Parathyroid adenoma (tissue), 2 donors: Measurements from ENCODE around the gene ACTN4.
"Not testable (repeated sequence)": the region's sequence is repeated elsewhere in the genome, so short reads cannot be mapped to it uniquely, and the experiment has no call there.

ENCODE experiments used
- H2AFZ ChIP-seq: fragments of 300-600 bp; sonication (generic); one replicate; pipeline ENCODE4 v1.7.0; 2017; ENCODE audit warnings: antibody characterized with exemption, mild to moderate bottlenecking
- H3K27ac ChIP-seq: fragments of 300-600 bp; sonication (generic); one replicate; pipeline ENCODE4 v1.7.0; 2017
- H3K27me3 ChIP-seq: fragments of 300-600 bp; sonication (generic); one replicate; pipeline ENCODE4 v1.7.0; 2017; ENCODE audit warnings: low read length; ENCODE audit not compliant: control insufficient read depth, insufficient read depth
- H3K36me3 ChIP-seq: fragments of 300-600 bp; sonication (generic); one replicate; pipeline ENCODE4 v1.7.0; 2017; ENCODE audit warnings: low read length; ENCODE audit not compliant: control insufficient read depth, insufficient read depth
- H3K4me1 ChIP-seq: fragments of 300-600 bp; sonication (generic); one replicate; pipeline ENCODE4 v1.7.0; 2017; ENCODE audit warnings: control low read depth
- H3K4me2 ChIP-seq: fragments of 300-600 bp; sonication (generic); one replicate; pipeline ENCODE4 v1.7.0; 2017; ENCODE audit warnings: low read length
- H3K4me3 ChIP-seq: fragments of 300-600 bp; sonication (generic); one replicate; pipeline ENCODE4 v1.7.0; 2017; ENCODE audit warnings: low read depth, low read length
- H3K79me2 ChIP-seq: fragments of 300-600 bp; sonication (generic); one replicate; pipeline ENCODE4 v1.7.0; 2017; ENCODE audit warnings: control low read depth
- H3K9ac ChIP-seq: fragments of 300-600 bp; sonication (generic); one replicate; pipeline ENCODE4 v1.7.0; 2017; ENCODE audit warnings: mild to moderate bottlenecking
- H3K9me3 ChIP-seq: fragments of 300-600 bp; sonication (generic); one replicate; pipeline ENCODE4 v1.7.0; 2017; ENCODE audit warnings: low read length; ENCODE audit not compliant: control insufficient read depth
- TF ChIP-seq, protein P1 (sequence below): fragments of 300-600 bp; sonication (generic); IDR thresholded peaks from one replicate; pipeline ENCODE4 v1.7.0; 2017; ENCODE audit warnings: antibody characterized with exemption, mild to moderate bottlenecking
- donor health status: primary hyperparathyroidism.

Gene ACTN4

DNA sequence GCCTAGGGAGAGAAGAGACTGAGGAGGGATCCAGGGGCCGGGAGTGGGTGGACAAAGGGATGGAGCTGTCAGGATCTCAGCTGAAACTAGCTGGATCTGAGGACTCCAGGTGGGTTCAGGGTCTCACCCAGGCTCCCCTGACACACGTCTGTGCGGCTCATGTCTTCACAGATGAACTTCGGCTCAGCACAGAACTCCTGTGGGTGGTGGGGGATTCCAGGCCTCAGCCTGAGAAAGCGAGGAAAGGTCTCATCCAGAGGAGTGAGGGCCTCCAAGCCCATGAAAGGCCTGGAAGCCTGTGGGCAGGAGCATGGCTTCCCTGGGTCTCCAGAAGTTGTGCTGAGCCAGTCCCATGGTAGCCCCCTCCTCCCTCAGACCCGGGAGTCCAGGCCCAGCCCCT, 95.5 kb downstream of the ACTN4 start:
- Histone ChIP-seq H3K4me1 (no peaks in the 10 kb centered on the region), H3K27ac (no peak overlapping the region), H3K9me3 (no peaks in the 10 kb centered on the region), H2AFZ (no peak overlapping the region), H3K79me2 (no peaks in the 10 kb centered on the region), H3K36me3 (no peaks in the 10 kb centered on the region), H3K27me3 (no peaks in the 10 kb centered on the region), H3K9ac (no peak overlapping the region), H3K4me3 (no peak overlapping the region), H3K4me2 (no peak overlapping the region)
- TF ChIP-seq, protein P1, sequence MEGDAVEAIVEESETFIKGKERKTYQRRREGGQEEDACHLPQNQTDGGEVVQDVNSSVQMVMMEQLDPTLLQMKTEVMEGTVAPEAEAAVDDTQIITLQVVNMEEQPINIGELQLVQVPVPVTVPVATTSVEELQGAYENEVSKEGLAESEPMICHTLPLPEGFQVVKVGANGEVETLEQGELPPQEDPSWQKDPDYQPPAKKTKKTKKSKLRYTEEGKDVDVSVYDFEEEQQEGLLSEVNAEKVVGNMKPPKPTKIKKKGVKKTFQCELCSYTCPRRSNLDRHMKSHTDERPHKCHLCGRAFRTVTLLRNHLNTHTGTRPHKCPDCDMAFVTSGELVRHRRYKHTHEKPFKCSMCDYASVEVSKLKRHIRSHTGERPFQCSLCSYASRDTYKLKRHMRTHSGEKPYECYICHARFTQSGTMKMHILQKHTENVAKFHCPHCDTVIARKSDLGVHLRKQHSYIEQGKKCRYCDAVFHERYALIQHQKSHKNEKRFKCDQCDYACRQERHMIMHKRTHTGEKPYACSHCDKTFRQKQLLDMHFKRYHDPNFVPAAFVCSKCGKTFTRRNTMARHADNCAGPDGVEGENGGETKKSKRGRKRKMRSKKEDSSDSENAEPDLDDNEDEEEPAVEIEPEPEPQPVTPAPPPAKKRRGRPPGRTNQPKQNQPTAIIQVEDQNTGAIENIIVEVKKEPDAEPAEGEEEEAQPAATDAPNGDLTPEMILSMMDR, result no peak

DNA sequence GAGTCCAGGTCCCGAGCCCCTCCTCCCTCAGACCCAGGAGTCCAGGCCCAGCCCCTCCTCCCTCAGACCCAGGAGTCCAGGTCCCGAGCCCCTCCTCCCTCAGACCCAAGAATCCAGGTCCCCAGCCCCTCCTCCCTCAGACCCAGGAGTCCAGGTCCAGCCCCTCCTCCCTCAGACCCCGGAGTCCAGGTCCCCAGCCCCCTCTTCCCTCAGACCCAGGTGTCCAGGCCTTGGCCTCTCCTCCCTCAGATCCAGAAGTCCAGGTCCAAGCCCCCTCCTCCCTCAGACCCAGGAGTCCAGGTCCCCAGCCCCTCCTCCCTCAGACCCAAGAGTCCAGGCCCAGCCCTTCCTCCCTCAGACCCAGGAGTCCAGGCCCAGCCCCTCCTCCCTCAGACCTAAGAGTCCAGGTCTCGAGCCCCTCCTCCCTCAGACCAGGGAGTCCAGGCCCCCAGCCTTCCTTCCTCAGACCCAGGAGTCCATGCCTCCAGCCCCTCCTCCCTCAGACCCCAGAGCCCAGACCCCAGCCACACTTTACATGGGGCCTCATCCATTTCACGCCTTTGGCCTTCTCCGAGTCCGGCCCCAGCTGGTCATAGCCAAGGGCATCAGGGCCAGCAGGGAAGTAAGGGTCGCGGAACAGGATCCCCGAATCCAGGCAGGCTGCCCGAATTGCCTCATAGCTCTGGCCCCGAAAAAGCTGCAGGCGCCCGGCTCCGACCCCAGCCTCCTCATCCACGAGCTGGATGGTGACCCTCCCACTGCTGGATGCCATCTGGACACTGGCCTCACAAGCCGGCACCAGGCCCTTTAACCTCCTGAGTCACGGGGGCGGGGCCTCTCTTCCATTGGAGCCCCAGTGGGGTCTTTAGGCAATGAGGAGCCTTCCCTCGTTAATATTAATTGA, 96.2 kb downstream of the ACTN4 start:
- TF ChIP-seq, protein P1, result no peak
- Histone ChIP-seq H3K9ac (no peak overlapping the region), H3K79me2 (no peaks in the 10 kb centered on the region), H3K4me1 (no peaks in the 10 kb centered on the region), H3K9me3 (no peaks in the 10 kb centered on the region), H3K27ac (no peak overlapping the region), H3K27me3 (no peaks in the 10 kb centered on the region), H3K4me2 (no peak overlapping the region), H3K4me3 (no peak overlapping the region), H3K36me3 (no peaks in the 10 kb centered on the region), H2AFZ (no peak overlapping the region)

DNA sequence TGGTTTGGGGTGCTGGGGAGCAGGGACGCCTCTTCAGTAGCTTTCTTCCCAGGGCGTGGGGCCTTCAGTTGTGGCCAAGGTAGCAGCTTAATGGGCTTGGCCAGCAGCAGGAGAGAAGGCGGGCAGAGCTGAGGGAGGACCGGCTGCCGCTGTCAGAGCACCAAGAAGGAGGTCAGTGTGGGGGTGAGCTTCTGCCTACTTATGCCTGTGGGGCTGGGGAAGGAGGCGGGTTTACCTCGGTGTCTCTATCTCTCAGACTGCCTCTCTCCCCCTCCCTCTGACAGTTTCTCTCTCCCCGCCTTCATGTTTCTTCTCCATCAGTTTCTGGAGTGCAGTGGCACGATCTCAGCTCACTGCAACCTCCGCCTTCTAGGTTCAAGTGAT, 96.8 kb downstream of the ACTN4 start, which contains the start of gene CAPN12:
CAPN12 (minus strand) TSS at position 177 of the 384 bp plus-strand sequence. CDS start 309 bp downstream, outside the sequence.
- TF ChIP-seq, protein P1, result no peak
- Histone ChIP-seq H3K4me3 (no peak within 1 kb of the TSS), H3K27me3 (no peaks in the 10 kb centered on the region), H3K27ac (no peak within 1 kb of the TSS), H3K36me3 (no peaks in the 10 kb centered on the region), H3K4me2 (no peak within 1 kb of the TSS), H3K9ac (no peak within 1 kb of the TSS), H2AFZ (no peak within 1 kb of the TSS), H3K4me1 (no peaks in the 10 kb centered on the region), H3K9me3 (no peaks in the 10 kb centered on the region), H3K79me2 (no peaks in the 10 kb centered on the region)

DNA sequence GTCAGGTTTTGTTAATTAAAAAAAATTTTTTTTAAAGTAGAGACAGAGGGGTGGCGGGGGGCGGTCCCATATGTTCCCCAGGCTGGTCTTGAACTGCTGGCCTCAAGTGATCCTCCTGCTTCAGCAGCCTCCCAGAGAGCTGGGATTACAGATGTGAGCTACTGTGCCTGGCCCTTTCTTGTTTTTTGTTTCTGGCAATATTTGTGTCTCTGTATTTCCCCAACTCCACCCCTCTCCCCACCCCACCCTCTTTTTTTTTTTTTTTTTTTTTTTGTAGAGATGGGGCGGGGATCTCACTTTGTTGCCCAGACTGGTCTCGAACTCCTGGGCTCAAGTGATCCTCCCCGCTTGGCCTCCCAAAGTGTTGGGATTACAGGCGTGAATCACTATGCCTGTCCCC, 97.4 kb downstream of the ACTN4 start:
- H3K4me3 ChIP-seq, result no peak overlapping the region
- H3K27ac ChIP-seq, result no peak overlapping the region
- H3K4me1 ChIP-seq, result no peaks in the 10 kb centered on the region
- no peaks in the 10 kb centered on the region for H3K36me3 ChIP-seq
- H3K79me2 ChIP-seq, result no peaks in the 10 kb centered on the region
- H3K4me2 ChIP-seq, result no peak overlapping the region
- H3K9me3 ChIP-seq, result no peaks in the 10 kb centered on the region
- TF ChIP-seq, protein P1, result no peak
- H3K27me3 ChIP-seq, result no peaks in the 10 kb centered on the region
- H2AFZ ChIP-seq, result no peak overlapping the region
- H3K9ac ChIP-seq, result no peak overlapping the region

DNA sequence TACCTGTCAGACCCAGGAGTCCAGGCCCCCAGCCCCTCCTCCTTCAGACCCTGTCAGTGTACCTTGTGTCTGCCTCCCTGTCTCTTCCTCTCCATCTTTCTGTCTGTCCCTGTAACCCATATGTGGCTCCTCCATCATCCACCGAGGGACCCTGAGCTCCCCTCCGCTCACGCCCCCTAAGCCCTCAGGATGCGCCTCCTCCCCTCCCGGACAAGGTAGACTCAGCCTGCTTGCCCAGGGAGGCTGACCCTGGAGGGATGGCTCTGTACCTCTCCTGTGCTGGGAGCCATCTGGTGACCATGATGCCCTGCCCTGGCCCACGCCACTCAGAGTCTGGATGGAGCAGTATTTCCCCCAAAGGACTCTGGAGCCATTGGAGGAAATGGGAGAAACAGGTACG, 97.9 kb downstream of the ACTN4 start:
- H3K4me1 ChIP-seq, result no peaks in the 10 kb centered on the region
- no peaks in the 10 kb centered on the region for H3K36me3 ChIP-seq
- H3K4me3 ChIP-seq, result no peak overlapping the region
- H3K9me3 ChIP-seq, result no peaks in the 10 kb centered on the region
- no peak overlapping the region for H2AFZ ChIP-seq
- no peak overlapping the region for H3K4me2 ChIP-seq
- H3K9ac ChIP-seq, result no peak overlapping the region
- TF ChIP-seq, protein P1, result no peak
- H3K27me3 ChIP-seq, result no peaks in the 10 kb centered on the region
- H3K27ac ChIP-seq, result no peak overlapping the region
- H3K79me2 ChIP-seq, result no peaks in the 10 kb centered on the region

DNA sequence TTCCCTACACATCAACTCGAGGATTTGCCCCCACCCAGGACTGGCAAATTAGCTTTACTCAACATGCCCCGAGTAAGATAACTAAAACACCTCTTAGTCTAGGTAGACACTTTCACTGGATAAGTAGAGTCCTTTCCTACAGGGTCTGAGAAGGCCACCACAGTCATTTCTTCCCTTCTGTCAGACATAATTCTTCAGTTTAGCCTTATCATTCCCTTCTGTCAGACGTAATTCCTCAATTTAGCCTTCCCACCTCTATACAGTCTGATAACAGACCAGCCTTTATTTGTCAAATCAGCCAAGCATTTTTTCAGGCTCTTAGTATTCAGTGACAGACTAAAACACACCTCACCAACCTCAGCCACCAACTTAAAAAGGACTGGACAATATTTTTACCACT, 106.3 kb downstream of the ACTN4 start:
- H3K36me3 ChIP-seq, H3K27ac ChIP-seq, H3K4me1 ChIP-seq, H3K4me3 ChIP-seq, H3K27me3 ChIP-seq, H3K79me2 ChIP-seq, H3K9ac ChIP-seq, H2AFZ ChIP-seq, H3K4me2 ChIP-seq, H3K9me3 ChIP-seq: not testable (repeated sequence)

DNA sequence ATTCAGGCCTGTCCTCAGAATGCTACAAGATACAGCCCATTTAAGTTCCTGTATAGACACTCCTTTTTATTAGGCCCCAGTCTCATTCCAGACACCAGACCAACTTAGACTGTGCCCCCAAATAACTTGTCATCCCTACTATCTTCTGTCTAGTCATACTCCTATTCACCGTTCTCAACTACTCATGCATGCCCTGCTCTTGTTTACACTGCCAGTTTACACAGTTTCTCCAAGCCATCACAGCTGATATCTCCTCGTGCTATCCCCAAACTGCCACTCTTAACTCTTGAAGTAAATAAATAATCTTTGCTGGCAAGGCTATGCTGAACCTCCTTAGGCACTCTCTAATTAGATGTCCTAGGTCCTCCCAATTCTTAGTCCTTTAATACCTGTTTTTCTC, 106.7 kb downstream of the ACTN4 start:
- H3K9ac ChIP-seq, H3K36me3 ChIP-seq, H2AFZ ChIP-seq, H3K4me2 ChIP-seq, H3K4me3 ChIP-seq, H3K27me3 ChIP-seq, H3K4me1 ChIP-seq, H3K9me3 ChIP-seq, H3K79me2 ChIP-seq, H3K27ac ChIP-seq: not testable (repeated sequence)
